H9 (cell line): Measurements from ENCODE around the gene MUS81. TPM values are rescaled to one million over a fixed set of nuclear protein-coding genes. Genes with fewer than 3 reads are reported as not detected.

Experiments used
- DNase-seq: peaks from one replicate; pipeline ENCODE4 v3.0.0-alpha.2; 2017
- H2AFZ ChIP-seq: one replicate; pipeline ENCODE4 v1.6.1; 2013; ENCODE audit warnings: mild to moderate bottlenecking, low read length, control low read depth, moderate library complexity
- H2AK5ac ChIP-seq: 2 replicates; pipeline ENCODE4 v1.6.1; 2013; ENCODE audit warnings: low read length, control low read depth, mixed read lengths; ENCODE audit not compliant: insufficient read length
- H2BK120ac ChIP-seq: one replicate; pipeline ENCODE4 v1.6.1; 2013; ENCODE audit warnings: low read depth, mild to moderate bottlenecking, low read length, control low read depth, inconsistent platforms; ENCODE audit not compliant: poor library complexity, severe bottlenecking
- H2BK12ac ChIP-seq: 2 replicates; pipeline ENCODE4 v1.6.1; 2013; ENCODE audit warnings: low read length, control low read depth, mixed read lengths, low read depth; ENCODE audit not compliant: insufficient read length
- H2BK15ac ChIP-seq: 2 replicates; pipeline ENCODE4 v1.6.1; 2013; ENCODE audit warnings: low read depth, low read length, control low read depth
- H2BK20ac ChIP-seq: one replicate; pipeline ENCODE4 v1.6.1; 2013; ENCODE audit warnings: low read depth, mild to moderate bottlenecking, low read length, control low read depth, inconsistent platforms; ENCODE audit not compliant: poor library complexity, severe bottlenecking
- H2BK5ac ChIP-seq: 2 replicates; pipeline ENCODE4 v1.6.1; 2013; ENCODE audit warnings: low read length, control low read depth, mixed read lengths; ENCODE audit not compliant: insufficient read length
- H3K14ac ChIP-seq: 2 replicates; pipeline ENCODE4 v1.6.1; 2013; ENCODE audit warnings: low read length, control low read depth; ENCODE audit not compliant: insufficient read depth
- H3K18ac ChIP-seq: 2 replicates; pipeline ENCODE4 v1.6.1; 2013; ENCODE audit warnings: low read depth, mild to moderate bottlenecking, mixed read lengths, low read length, control low read depth; ENCODE audit not compliant: insufficient read length
- H3K23ac ChIP-seq: 2 replicates; pipeline ENCODE4 v1.6.1; 2013; ENCODE audit warnings: low read length, control low read depth, mixed read lengths, low read depth; ENCODE audit not compliant: insufficient read length
- H3K23me2 ChIP-seq: 2 replicates; pipeline ENCODE4 v1.6.1; 2013; ENCODE audit warnings: low read depth, mild to moderate bottlenecking, mixed read lengths, low read length, control low read depth; ENCODE audit not compliant: insufficient read length, poor library complexity, severe bottlenecking
- H3K27ac ChIP-seq: 2 replicates; pipeline ENCODE4 v1.5.1; 2013; ENCODE audit warnings: low read length, control low read depth, mixed read lengths, low read depth; ENCODE audit not compliant: insufficient read length
- H3K27me3 ChIP-seq: 2 replicates; pipeline ENCODE4 v1.6.1; 2013; ENCODE audit warnings: low read length, control low read depth, inconsistent platforms; ENCODE audit not compliant: insufficient read depth
- H3K4ac ChIP-seq: 2 replicates; pipeline ENCODE4 v1.6.1; 2013; ENCODE audit warnings: low read depth, mild to moderate bottlenecking, control low read depth, inconsistent platforms, low read length, moderate library complexity
- H3K4me1 ChIP-seq: 2 replicates; pipeline ENCODE4 v1.6.1; 2013; ENCODE audit warnings: low read length, control low read depth, inconsistent platforms; ENCODE audit not compliant: insufficient read depth
- H3K4me2 ChIP-seq: 2 replicates; pipeline ENCODE4 v1.6.1; 2013; ENCODE audit warnings: low read length, control low read depth, mixed read lengths; ENCODE audit not compliant: insufficient read length, insufficient read depth
- H3K56ac ChIP-seq: 2 replicates; pipeline ENCODE4 v1.6.1; 2013; ENCODE audit warnings: low read depth, mild to moderate bottlenecking, mixed read lengths, low read length, control low read depth; ENCODE audit not compliant: insufficient read length
- H3K79me1 ChIP-seq: 2 replicates; pipeline ENCODE4 v1.6.1; 2013; ENCODE audit warnings: low read depth, mild to moderate bottlenecking, moderate library complexity, low read length, control low read depth, inconsistent platforms; ENCODE audit not compliant: insufficient read depth, poor library complexity, severe bottlenecking
- H3K79me2 ChIP-seq: 2 replicates; pipeline ENCODE4 v1.6.1; 2013; ENCODE audit warnings: low read length, control low read depth, inconsistent platforms; ENCODE audit not compliant: insufficient read depth
- H3K9ac ChIP-seq: 2 replicates; pipeline ENCODE4 v1.6.1; 2013; ENCODE audit warnings: low read length, control low read depth, mixed read lengths; ENCODE audit not compliant: insufficient read length; ENCODE audit errors: extremely low read depth
- H3K9me3 ChIP-seq: one replicate; pipeline ENCODE4 v1.6.1; 2013; ENCODE audit warnings: low read depth, low read length, inconsistent platforms; ENCODE audit not compliant: control insufficient read depth
- H3T11ph ChIP-seq: one replicate; pipeline ENCODE4 v1.6.1; 2013; ENCODE audit warnings: mild to moderate bottlenecking, low read length, control low read depth, inconsistent platforms
- H4K20me1 ChIP-seq: one replicate; pipeline ENCODE4 v1.6.1; 2013; ENCODE audit not compliant: control insufficient read depth, insufficient read length, insufficient read depth
- H4K5ac ChIP-seq: 2 replicates; pipeline ENCODE4 v1.6.1; 2013; ENCODE audit warnings: low read depth, mild to moderate bottlenecking, mixed read lengths, low read length, control low read depth; ENCODE audit not compliant: insufficient read length
- H4K8ac ChIP-seq: replicated peaks from 2 replicates; pipeline ENCODE4 v1.6.1; 2013; ENCODE audit warnings: low read length, control low read depth, mixed read lengths, low read depth; ENCODE audit not compliant: insufficient read length
- H4K91ac ChIP-seq: 2 replicates; pipeline ENCODE4 v1.6.1; 2013; ENCODE audit warnings: low read depth, mild to moderate bottlenecking, moderate library complexity, mixed read lengths, low read length, control low read depth; ENCODE audit not compliant: insufficient read length
- H3K27ac Mint-ChIP-seq, 3 experiments: 2 replicates in 2 of 3; 3 replicates in 1 of 3; pipeline ENCODE4 v1.8.0; 2020 to 2021; ENCODE audit warnings: mixed read lengths in 3 of 3, mild to moderate bottlenecking in 1 of 3, moderate library complexity in 1 of 3
- H3K27me3 Mint-ChIP-seq: 2 replicates; pipeline ENCODE4 v1.8.0; 2021; ENCODE audit warnings: low read depth, mild to moderate bottlenecking, moderate library complexity, mixed read lengths
- H3K36me3 Mint-ChIP-seq, 3 experiments: 2 replicates in 2 of 3; 3 replicates in 1 of 3; pipeline ENCODE4 v1.8.0; 2020 to 2021; ENCODE audit warnings: low read depth in 3 of 3, mixed read lengths in 3 of 3; ENCODE audit not compliant: insufficient read depth in 1 of 3
- H3K4me1 Mint-ChIP-seq, 2 experiments: 2 replicates each; pipeline ENCODE4 v1.8.0; 2020; ENCODE audit warnings: mixed read lengths in 2 of 2
- H3K4me3 Mint-ChIP-seq, 2 experiments: 2 replicates in 1 of 2; 3 replicates in 1 of 2; pipeline ENCODE4 v1.8.0; 2020 to 2021; ENCODE audit warnings: mild to moderate bottlenecking in 2 of 2, mixed read lengths in 2 of 2, moderate library complexity in 1 of 2
- H3K9me3 Mint-ChIP-seq, 2 experiments: 2 replicates in 1 of 2; 3 replicates in 1 of 2; pipeline ENCODE4 v1.8.0; 2020; ENCODE audit warnings: mild to moderate bottlenecking in 2 of 2, mixed read lengths in 2 of 2, moderate library complexity in 1 of 2
- WGBS: extraction: QIAGEN DNeasy Blood & Tissue Kit; methylation state at CpG from one replicate; pipeline ENCODE4 v1.1.7; 2013; ENCODE audit warnings: missing lambda C conversion rate, low lambda C conversion rate, mixed read lengths; ENCODE audit not compliant: insufficient read length; ENCODE audit errors: extremely low coverage; 5-methylcytosine and 5-hydroxymethylcytosine counted together
- total RNA-seq: library from RNA; stranded (reverse); gene quantifications from 2 replicates; pipeline ENCODE4 v1.2.1, GENCODE V29; 2021
- TF ChIP-seq, protein P1 (sequence below): fragments of 200-600 bp; sonication (generic); conservative IDR thresholded peaks from 3 replicates; pipeline ENCODE4 v1.8.0; 2021; ENCODE audit warnings: antibody characterized with exemption, mild to moderate bottlenecking

The MUS81 gene
- total RNA-seq, 1 experiment from 2014 or later, result 49.2 TPM

DNA sequence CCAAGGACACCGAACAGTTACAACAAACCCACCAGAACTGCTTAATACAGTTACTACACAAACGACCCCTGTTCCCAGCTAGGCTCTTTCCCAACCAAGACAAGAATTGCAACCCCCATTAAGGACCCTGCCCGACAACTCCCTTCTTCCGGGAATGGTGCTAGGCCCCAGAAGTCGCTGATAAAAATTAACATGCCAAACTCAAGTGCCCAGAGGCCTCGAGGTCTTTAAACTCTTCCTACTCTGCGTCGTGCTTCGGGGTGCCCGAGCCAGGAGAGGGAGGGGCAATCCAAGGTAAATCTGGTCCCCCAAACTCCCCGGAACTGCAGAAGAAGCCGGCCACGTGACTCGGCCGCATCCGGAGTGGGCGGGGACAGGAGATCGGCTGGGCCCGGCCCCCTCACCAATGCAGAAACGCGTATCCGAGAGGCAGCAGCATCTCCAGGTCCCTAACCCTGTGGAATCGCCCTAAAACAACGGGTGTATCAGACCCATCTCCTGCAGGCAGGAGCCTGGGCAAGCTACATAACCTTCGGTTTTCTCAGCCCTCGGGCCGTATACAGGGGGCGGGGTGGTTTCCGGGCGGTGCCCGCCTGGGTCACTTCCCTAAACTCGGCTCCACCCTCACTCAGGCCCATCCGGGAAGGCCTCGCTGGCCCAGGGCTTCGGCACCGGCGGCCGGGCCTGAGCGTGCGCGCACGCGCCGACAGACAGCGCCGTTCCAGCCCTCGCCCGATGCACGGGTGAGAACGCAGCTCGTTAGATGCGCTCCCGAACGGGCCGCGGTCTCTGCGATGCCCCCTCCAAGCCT lies 3.3 kb upstream of the MUS81 start:
- no peak overlapping the region for H3K56ac ChIP-seq
- Mint-ChIP-seq H3K4me3 (peak overlapping the region; percentile 86 to 89), H3K27me3 (peaks cover 1% of the 10 kb centered on the region; the same call in 1 of the 2 replicates), H3K27ac (peak overlapping the region in 2 of 3 experiments; percentile 58 to 72; a peak in 5 of 7 replicates), H3K4me1 (peaks cover 29 to 33% of the 10 kb centered on the region in 2 experiments), H3K36me3 (peaks cover 47 to 53% (median 48%) of the 10 kb centered on the region in 3 experiments), H3K9me3 (peaks cover 3 to 5% of the 10 kb centered on the region in 2 experiments; a peak in 2 of 5 replicates)
- H3K27me3 ChIP-seq, result no peaks in the 10 kb centered on the region
- peaks cover 25% of the 10 kb centered on the region for H3K23me2 ChIP-seq
- H3K4me2 ChIP-seq, result peak overlapping the region; percentile 77
- H2BK20ac ChIP-seq, result no peak overlapping the region
- peak overlapping the region; percentile 83 for H3K14ac ChIP-seq
- no peak overlapping the region for H2BK120ac ChIP-seq
- H2AK5ac ChIP-seq, result no peak overlapping the region
- peaks cover 2% of the 10 kb centered on the region for H4K20me1 ChIP-seq
- H2BK5ac ChIP-seq, result no peak overlapping the region
- peaks cover 3% of the 10 kb centered on the region for H3K79me1 ChIP-seq
- no CpG with 5 or more reads among the region's 57 CpGs for WGBS
- H3K4ac ChIP-seq, result no peak overlapping the region
- H3K27ac ChIP-seq, result no peak overlapping the region
- TF ChIP-seq, protein P1, sequence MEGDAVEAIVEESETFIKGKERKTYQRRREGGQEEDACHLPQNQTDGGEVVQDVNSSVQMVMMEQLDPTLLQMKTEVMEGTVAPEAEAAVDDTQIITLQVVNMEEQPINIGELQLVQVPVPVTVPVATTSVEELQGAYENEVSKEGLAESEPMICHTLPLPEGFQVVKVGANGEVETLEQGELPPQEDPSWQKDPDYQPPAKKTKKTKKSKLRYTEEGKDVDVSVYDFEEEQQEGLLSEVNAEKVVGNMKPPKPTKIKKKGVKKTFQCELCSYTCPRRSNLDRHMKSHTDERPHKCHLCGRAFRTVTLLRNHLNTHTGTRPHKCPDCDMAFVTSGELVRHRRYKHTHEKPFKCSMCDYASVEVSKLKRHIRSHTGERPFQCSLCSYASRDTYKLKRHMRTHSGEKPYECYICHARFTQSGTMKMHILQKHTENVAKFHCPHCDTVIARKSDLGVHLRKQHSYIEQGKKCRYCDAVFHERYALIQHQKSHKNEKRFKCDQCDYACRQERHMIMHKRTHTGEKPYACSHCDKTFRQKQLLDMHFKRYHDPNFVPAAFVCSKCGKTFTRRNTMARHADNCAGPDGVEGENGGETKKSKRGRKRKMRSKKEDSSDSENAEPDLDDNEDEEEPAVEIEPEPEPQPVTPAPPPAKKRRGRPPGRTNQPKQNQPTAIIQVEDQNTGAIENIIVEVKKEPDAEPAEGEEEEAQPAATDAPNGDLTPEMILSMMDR, result no peak
- no peak overlapping the region for H2AFZ ChIP-seq
- peak overlapping the region; percentile 73 for H3K18ac ChIP-seq
- DNase-seq, result peak; percentile 75
- no peak overlapping the region for H4K8ac ChIP-seq
- H3K23ac ChIP-seq, result no peak overlapping the region
- H3K9me3 ChIP-seq, result no peaks in the 10 kb centered on the region
- H2BK12ac ChIP-seq, result no peak overlapping the region
- H2BK15ac ChIP-seq, result no peak overlapping the region
- no peak overlapping the region for H4K5ac ChIP-seq
- no peak overlapping the region for H4K91ac ChIP-seq
- no peaks in the 10 kb centered on the region for H3K4me1 ChIP-seq
- no peak overlapping the region for H3T11ph ChIP-seq
- peaks cover 14% of the 10 kb centered on the region; the same call in 1 of the 2 replicates for H3K79me2 ChIP-seq
- peak overlapping the region; percentile 81 for H3K9ac ChIP-seq
